ENCODE data around the gene PRR11. TPM values are rescaled to one million over a fixed set of nuclear protein-coding genes. Genes with fewer than 3 reads are reported as not detected.
A peak's percentile ranks its signal among the peaks of the same experiment; 100 is the strongest.

Gene PRR11
- total and polyA plus RNA-seq, 2 donors (not counting 1 experiment from before 2014, with no cell fraction given) = 6.1 to 18.9 TPM

DNA sequence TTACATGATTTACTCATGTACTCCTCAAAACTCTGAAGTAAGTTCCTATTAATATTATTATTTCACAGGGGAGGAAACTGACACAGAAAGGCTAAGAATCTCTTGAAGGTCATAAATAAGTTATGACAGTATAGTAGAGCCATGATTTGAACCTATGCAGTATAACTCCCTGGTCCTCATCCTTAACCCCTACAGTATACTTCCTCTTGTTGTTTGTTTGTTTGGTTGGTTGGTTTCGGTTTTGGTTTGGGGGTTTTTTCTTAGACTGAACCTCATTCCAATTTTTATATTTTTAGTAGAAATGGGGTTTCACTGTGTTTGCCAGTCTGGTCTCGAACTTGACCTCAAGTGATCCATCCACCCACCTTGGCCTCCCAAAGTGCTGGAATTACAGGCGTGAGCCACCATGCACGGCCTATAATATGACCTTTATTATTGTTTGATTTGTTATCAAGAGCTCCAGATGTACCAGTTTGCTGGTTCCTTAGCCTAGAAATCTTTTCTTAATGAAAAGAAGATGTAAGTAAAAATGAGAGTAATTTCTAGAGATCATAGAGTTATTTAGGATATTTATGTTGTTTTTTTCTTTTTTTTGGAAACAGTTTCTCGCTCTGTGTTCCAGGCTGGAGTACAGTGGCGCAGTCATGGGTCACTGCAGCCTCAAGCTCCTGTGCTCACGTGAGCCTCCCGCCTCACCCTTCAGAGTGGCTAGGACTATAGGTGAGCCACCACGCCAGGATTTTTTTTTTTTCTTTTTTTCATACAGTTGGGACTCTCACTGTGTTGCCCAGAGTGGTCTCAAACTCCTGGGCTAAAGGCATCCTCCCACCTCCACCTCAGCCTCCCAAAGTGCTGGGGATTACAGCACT lies 4.8 kb downstream of the PRR11 start:
- Histone ChIP-seq H3K9ac (ENCODE audit: insufficient read depth, low read length) (no peak overlapping the region), H4K20me1 (ENCODE audit: control insufficient read depth, extremely low read depth, insufficient read depth, low read length) (no peaks in the 10 kb centered on the region), H3K9me3 (ENCODE audit: control insufficient read depth, insufficient read depth, low read depth, low read length) (no peaks in the 10 kb centered on the region), H3K4me3 (replicated peaks in 1 of 4; ENCODE audit: control extremely low read depth in 1 of 4, insufficient read depth in 1 of 4, low read depth in 3 of 4, low read length in 4 of 4) (no peak overlapping the region), H3K36me3 (ENCODE audit: control insufficient read depth, insufficient read depth, low read length) (no peaks in the 10 kb centered on the region), H3K4me2 (ENCODE audit: extremely low read depth, insufficient read depth, low read length) (peak overlapping the region; percentile 30), H2AFZ (ENCODE audit: low read length) (peak overlapping the region; percentile 52), H3K79me2 (ENCODE audit: control insufficient read depth, insufficient read depth, low read length) (peaks cover 90% of the 10 kb centered on the region), H3K27ac (ENCODE audit: insufficient read depth, low read length) (peak overlapping the region; percentile 35), H3K4me1 (ENCODE audit: control insufficient read depth, extremely low read depth, insufficient read depth, low read length) (no peaks in the 10 kb centered on the region), H3K27me3 (ENCODE audit: control insufficient read depth, insufficient read depth, low read length) (no peaks in the 10 kb centered on the region)
- DNase-seq (ENCODE audit: low read depth in 2 of 2) = peak in 1 of 2 donors; percentile 29
- TF ChIP-seq, protein P1, sequence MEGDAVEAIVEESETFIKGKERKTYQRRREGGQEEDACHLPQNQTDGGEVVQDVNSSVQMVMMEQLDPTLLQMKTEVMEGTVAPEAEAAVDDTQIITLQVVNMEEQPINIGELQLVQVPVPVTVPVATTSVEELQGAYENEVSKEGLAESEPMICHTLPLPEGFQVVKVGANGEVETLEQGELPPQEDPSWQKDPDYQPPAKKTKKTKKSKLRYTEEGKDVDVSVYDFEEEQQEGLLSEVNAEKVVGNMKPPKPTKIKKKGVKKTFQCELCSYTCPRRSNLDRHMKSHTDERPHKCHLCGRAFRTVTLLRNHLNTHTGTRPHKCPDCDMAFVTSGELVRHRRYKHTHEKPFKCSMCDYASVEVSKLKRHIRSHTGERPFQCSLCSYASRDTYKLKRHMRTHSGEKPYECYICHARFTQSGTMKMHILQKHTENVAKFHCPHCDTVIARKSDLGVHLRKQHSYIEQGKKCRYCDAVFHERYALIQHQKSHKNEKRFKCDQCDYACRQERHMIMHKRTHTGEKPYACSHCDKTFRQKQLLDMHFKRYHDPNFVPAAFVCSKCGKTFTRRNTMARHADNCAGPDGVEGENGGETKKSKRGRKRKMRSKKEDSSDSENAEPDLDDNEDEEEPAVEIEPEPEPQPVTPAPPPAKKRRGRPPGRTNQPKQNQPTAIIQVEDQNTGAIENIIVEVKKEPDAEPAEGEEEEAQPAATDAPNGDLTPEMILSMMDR (conservative IDR thresholded peaks at IDR 0.05 in 1 of 2, IDR thresholded peaks at IDR 0.05 in 1 of 2; ENCODE audit: low read depth in 1 of 2, low read length in 2 of 2) = no peak
- TF ChIP-seq EZH2 (IDR thresholded peaks at IDR 0.05; ENCODE audit: low read length, missing control alignments) = no peak

DNA sequence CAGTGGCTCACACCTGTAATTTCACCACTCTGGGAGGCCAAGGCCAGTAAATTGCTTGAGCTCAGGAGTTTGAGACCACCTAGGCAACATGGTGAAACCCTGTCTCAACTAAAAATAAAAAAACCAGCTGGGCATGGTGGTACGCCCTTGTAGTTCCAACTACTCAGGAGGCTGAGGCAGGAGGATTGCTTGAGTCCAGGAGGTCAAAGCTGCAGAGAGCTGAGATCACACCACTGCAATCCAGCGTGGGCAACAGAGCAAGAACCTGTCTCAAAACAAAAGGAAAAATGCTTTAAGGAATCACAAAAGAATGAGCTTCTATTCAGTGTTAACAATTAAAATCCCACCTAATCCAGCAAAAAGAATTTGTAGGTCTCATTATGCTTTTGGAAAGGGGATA lies 5.9 kb downstream of the PRR11 start:
- H3K36me3 ChIP-seq (ENCODE audit: control insufficient read depth, insufficient read depth, low read length) = no peaks in the 10 kb centered on the region
- H4K20me1 ChIP-seq (ENCODE audit: control insufficient read depth, extremely low read depth, insufficient read depth, low read length) = no peaks in the 10 kb centered on the region
- H3K4me3 ChIP-seq (replicated peaks in 1 of 4; ENCODE audit: control extremely low read depth in 1 of 4, insufficient read depth in 1 of 4, low read depth in 3 of 4, low read length in 4 of 4) = no peak overlapping the region
- no peak overlapping the region for H3K4me2 ChIP-seq (ENCODE audit: extremely low read depth, insufficient read depth, low read length)
- H3K9ac ChIP-seq (ENCODE audit: insufficient read depth, low read length) = no peak overlapping the region
- no peaks in the 10 kb centered on the region for H3K27me3 ChIP-seq (ENCODE audit: control insufficient read depth, insufficient read depth, low read length)
- H3K79me2 ChIP-seq (ENCODE audit: control insufficient read depth, insufficient read depth, low read length) = peaks cover 94% of the 10 kb centered on the region
- peaks cover 3% of the 10 kb centered on the region for H3K4me1 ChIP-seq (ENCODE audit: control insufficient read depth, extremely low read depth, insufficient read depth, low read length)
- no peaks in the 10 kb centered on the region for H3K9me3 ChIP-seq (ENCODE audit: control insufficient read depth, insufficient read depth, low read depth, low read length)
- no peak overlapping the region for H3K27ac ChIP-seq (ENCODE audit: insufficient read depth, low read length)
- H2AFZ ChIP-seq (ENCODE audit: low read length) = peak overlapping the region; percentile 23
- TF ChIP-seq, protein P1 (conservative IDR thresholded peaks at IDR 0.05 in 1 of 2, IDR thresholded peaks at IDR 0.05 in 1 of 2; ENCODE audit: low read depth in 1 of 2, low read length in 2 of 2) = no peak
- no peak for TF ChIP-seq EZH2 (IDR thresholded peaks at IDR 0.05; ENCODE audit: low read length, missing control alignments)
- DNase-seq (ENCODE audit: low read depth in 2 of 2) = no peak

DNA sequence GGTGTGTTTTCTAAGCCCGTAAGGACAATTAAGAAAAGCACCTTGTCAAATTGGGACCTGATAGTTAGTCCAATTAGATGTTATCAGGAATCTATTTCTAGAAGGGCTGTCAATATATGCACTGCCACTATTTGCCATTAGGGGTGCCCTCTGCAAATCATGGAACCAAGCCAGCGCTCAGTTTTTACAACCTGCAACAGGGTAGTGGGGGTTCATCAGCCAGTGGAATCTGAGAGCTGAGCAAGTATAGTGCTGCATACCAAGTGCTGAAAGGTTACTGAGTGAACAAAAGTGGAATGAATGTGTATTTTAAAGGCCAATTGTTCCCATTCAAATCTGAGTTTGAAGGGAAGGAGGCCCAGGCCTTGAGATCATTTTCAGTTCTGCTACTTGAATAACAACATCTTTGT lies 10.4 kb downstream of the PRR11 start:
- H3K4me2 ChIP-seq (ENCODE audit: extremely low read depth, insufficient read depth, low read length) = peak overlapping the region; percentile 40

More for the DNA sequence above, 10.4 kb downstream of the PRR11 start:
- Histone ChIP-seq H4K20me1 (ENCODE audit: control insufficient read depth, extremely low read depth, insufficient read depth, low read length) (no peaks in the 10 kb centered on the region), H3K9ac (ENCODE audit: insufficient read depth, low read length) (no peak overlapping the region), H3K27ac (ENCODE audit: insufficient read depth, low read length) (no peak overlapping the region), H3K4me1 (ENCODE audit: control insufficient read depth, extremely low read depth, insufficient read depth, low read length) (peaks cover 6% of the 10 kb centered on the region), H3K27me3 (ENCODE audit: control insufficient read depth, insufficient read depth, low read length) (no peaks in the 10 kb centered on the region), H3K4me3 (replicated peaks in 1 of 4; ENCODE audit: control extremely low read depth in 1 of 4, insufficient read depth in 1 of 4, low read depth in 3 of 4, low read length in 4 of 4) (no peak overlapping the region), H2AFZ (ENCODE audit: low read length) (peak overlapping the region; percentile 60), H3K79me2 (ENCODE audit: control insufficient read depth, insufficient read depth, low read length) (peaks cover 67% of the 10 kb centered on the region), H3K36me3 (ENCODE audit: control insufficient read depth, insufficient read depth, low read length) (no peaks in the 10 kb centered on the region), H3K9me3 (ENCODE audit: control insufficient read depth, insufficient read depth, low read depth, low read length) (no peaks in the 10 kb centered on the region)
- peak; percentile 57 to 65 for DNase-seq (ENCODE audit: low read depth in 2 of 2)
- TF ChIP-seq EZH2 (IDR thresholded peaks at IDR 0.05; ENCODE audit: low read length, missing control alignments) = no peak
- TF ChIP-seq, protein P1 (conservative IDR thresholded peaks at IDR 0.05 in 1 of 2, IDR thresholded peaks at IDR 0.05 in 1 of 2; ENCODE audit: low read depth in 1 of 2, low read length in 2 of 2) = peak; percentile 72 to 78

Data from fibroblast of lung (primary cell).